ENCODE results near the gene CES4A.
A peak's percentile ranks its signal among the peaks of the same experiment; 100 is the strongest.

Gene CES4A

DNA sequence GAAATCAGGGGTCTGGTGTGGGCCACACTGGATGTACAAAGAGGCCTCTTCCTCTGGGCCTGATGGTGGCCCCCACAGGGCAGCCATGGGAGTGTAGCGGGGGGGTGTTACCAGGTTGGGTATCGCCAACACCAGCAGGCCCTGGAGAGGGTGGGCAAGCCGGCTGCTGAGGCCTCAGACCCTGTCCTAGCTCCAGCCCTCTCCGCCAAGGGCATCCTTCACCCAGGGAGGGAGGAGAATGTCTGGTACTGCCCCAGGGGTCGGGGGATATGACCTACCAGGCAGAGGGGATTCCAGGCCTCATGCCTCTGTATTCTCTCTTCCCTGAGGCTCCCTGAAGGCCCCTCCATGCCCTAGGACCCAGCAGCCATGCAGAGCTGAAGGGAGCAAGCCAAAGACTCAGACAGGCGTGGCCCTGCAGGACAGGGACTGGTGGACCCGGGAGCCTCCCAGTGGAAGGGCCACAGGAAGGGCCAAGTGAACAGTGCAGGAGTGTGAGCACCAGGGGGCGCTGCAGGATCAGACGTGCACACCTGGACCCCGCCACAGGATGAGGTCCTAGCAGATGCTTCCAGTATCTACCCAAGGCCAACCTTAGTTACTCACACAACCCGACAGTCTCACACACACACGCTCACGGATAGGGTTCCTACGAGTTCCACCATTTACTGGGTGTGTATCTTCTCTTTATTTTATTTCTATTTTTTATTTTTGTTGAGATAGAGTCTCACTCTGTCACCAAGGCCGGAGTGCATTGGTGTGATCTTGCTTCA, 10.9 kb upstream of the CES4A start (continued):
- TF ChIP-seq ZFP69B (tag by site-specific recombination; IDR thresholded peaks at IDR 0.05) = 0 out of 2 replicates have a peak, but pooled peaks have one; percentile 59
- no peak for TF ChIP-seq ZNF404 (tag by site-specific recombination; IDR thresholded peaks at IDR 0.05)
- TF ChIP-seq, protein P1, sequence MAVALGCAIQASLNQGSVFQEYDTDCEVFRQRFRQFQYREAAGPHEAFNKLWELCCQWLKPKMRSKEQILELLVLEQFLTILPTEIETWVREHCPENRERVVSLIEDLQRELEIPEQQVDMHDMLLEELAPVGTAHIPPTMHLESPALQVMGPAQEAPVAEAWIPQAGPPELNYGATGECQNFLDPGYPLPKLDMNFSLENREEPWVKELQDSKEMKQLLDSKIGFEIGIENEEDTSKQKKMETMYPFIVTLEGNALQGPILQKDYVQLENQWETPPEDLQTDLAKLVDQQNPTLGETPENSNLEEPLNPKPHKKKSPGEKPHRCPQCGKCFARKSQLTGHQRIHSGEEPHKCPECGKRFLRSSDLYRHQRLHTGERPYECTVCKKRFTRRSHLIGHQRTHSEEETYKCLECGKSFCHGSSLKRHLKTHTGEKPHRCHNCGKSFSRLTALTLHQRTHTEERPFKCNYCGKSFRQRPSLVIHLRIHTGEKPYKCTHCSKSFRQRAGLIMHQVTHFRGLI (tag by site-specific recombination; IDR thresholded peaks at IDR 0.05) = 0 out of 2 replicates have a peak, but pooled peaks have one; percentile 23
- TF ChIP-seq, protein P2, sequence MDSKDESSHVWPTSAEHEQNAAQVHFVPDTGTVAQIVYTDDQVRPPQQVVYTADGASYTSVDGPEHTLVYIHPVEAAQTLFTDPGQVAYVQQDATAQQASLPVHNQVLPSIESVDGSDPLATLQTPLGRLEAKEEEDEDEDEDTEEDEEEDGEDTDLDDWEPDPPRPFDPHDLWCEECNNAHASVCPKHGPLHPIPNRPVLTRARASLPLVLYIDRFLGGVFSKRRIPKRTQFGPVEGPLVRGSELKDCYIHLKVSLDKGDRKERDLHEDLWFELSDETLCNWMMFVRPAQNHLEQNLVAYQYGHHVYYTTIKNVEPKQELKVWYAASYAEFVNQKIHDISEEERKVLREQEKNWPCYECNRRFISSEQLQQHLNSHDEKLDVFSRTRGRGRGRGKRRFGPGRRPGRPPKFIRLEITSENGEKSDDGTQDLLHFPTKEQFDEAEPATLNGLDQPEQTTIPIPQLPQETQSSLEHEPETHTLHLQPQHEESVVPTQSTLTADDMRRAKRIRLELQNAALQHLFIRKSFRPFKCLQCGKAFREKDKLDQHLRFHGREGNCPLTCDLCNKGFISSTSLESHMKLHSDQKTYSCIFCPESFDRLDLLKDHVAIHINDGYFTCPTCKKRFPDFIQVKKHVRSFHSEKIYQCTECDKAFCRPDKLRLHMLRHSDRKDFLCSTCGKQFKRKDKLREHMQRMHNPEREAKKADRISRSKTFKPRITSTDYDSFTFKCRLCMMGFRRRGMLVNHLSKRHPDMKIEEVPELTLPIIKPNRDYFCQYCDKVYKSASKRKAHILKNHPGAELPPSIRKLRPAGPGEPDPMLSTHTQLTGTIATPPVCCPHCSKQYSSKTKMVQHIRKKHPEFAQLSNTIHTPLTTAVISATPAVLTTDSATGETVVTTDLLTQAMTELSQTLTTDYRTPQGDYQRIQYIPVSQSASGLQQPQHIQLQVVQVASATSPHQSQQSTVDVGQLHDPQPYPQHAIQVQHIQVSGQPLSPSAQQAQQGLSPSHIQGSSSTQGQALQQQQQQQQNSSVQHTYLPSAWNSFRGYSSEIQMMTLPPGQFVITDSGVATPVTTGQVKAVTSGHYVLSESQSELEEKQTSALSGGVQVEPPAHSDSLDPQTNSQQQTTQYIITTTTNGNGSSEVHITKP (tag by site-specific recombination; IDR thresholded peaks at IDR 0.05) = no peak
- TF ChIP-seq, protein P3, sequence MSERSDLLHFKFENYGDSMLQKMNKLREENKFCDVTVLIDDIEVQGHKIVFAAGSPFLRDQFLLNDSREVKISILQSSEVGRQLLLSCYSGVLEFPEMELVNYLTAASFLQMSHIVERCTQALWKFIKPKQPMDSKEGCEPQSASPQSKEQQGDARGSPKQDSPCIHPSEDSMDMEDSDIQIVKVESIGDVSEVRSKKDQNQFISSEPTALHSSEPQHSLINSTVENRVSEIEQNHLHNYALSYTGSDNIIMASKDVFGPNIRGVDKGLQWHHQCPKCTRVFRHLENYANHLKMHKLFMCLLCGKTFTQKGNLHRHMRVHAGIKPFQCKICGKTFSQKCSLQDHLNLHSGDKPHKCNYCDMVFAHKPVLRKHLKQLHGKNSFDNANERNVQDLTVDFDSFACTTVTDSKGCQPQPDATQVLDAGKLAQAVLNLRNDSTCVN (tag by site-specific recombination; optimal IDR thresholded peaks at IDR 0.05) = no peak
- TF ChIP-seq ZNF302 (tag by site-specific recombination; IDR thresholded peaks at IDR 0.05; ENCODE audit: low read depth) = no peak
- TF ChIP-seq, protein P4, sequence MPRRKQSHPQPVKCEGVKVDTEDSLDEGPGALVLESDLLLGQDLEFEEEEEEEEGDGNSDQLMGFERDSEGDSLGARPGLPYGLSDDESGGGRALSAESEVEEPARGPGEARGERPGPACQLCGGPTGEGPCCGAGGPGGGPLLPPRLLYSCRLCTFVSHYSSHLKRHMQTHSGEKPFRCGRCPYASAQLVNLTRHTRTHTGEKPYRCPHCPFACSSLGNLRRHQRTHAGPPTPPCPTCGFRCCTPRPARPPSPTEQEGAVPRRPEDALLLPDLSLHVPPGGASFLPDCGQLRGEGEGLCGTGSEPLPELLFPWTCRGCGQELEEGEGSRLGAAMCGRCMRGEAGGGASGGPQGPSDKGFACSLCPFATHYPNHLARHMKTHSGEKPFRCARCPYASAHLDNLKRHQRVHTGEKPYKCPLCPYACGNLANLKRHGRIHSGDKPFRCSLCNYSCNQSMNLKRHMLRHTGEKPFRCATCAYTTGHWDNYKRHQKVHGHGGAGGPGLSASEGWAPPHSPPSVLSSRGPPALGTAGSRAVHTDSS (tag by site-specific recombination; IDR thresholded peaks at IDR 0.05) = no peak
- TF ChIP-seq, protein P5, sequence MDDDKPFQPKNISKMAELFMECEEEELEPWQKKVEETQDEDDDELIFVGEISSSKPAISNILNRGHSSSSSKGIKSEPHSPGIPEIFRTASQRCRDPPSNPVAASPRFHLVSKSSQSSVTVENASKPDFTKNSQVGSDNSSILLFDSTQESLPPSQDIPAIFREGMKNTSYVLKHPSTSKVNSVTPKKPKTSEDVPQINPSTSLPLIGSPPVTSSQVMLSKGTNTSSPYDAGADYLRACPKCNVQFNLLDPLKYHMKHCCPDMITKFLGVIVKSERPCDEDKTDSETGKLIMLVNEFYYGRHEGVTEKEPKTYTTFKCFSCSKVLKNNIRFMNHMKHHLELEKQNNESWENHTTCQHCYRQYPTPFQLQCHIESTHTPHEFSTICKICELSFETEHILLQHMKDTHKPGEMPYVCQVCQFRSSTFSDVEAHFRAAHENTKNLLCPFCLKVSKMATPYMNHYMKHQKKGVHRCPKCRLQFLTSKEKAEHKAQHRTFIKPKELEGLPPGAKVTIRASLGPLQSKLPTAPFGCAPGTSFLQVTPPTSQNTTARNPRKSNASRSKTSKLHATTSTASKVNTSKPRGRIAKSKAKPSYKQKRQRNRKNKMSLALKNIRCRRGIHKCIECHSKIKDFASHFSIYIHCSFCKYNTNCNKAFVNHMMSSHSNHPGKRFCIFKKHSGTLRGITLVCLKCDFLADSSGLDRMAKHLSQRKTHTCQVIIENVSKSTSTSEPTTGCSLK (tag by site-specific recombination; IDR thresholded peaks at IDR 0.05) = no peak
- no peak for TF ChIP-seq SCRT2 (tag by site-specific recombination; IDR thresholded peaks at IDR 0.05)
- TF ChIP-seq, protein P6, sequence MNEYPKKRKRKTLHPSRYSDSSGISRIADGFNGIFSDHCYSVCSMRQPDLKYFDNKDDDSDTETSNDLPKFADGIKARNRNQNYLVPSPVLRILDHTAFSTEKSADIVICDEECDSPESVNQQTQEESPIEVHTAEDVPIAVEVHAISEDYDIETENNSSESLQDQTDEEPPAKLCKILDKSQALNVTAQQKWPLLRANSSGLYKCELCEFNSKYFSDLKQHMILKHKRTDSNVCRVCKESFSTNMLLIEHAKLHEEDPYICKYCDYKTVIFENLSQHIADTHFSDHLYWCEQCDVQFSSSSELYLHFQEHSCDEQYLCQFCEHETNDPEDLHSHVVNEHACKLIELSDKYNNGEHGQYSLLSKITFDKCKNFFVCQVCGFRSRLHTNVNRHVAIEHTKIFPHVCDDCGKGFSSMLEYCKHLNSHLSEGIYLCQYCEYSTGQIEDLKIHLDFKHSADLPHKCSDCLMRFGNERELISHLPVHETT (tag by site-specific recombination; IDR thresholded peaks at IDR 0.05) = no peak
- TF ChIP-seq ZNF677 (tag by site-specific recombination; IDR thresholded peaks at IDR 0.05) = no peak
- TF ChIP-seq, protein P7, sequence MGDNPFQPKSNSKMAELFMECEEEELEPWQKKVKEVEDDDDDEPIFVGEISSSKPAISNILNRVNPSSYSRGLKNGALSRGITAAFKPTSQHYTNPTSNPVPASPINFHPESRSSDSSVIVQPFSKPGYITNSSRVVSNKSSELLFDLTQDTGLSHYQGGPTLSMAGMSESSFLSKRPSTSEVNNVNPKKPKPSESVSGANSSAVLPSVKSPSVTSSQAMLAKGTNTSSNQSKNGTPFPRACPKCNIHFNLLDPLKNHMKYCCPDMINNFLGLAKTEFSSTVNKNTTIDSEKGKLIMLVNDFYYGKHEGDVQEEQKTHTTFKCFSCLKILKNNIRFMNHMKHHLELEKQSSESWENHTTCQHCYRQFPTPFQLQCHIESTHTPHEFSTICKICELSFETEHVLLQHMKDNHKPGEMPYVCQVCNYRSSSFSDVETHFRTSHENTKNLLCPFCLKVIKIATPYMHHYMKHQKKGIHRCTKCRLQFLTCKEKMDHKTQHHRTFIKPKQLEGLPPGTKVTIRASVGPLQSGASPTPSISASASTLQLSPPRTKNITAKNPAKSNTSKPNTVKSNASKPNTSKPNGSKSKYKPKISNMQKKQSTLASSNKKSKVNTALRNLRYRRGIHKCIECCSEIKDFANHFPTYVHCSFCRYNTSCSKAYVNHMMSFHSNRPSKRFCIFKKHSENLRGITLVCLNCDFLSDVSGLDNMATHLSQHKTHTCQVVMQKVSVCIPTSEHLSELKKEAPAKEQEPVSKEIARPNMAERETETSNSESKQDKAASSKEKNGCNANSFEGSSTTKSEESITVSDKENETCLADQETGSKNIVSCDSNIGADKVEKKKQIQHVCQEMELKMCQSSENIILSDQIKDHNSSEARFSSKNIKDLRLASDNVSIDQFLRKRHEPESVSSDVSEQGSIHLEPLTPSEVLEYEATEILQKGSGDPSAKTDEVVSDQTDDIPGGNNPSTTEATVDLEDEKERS (tag by site-specific recombination; IDR thresholded peaks at IDR 0.05) = no peak
- no peak for TF ChIP-seq ZSCAN23 (tag by site-specific recombination; IDR thresholded peaks at IDR 0.05)
- TF ChIP-seq ZNF37A (tag by site-specific recombination; IDR thresholded peaks at IDR 0.05) = no peak
- no peak for TF ChIP-seq KLF7 (tag by site-specific recombination; IDR thresholded peaks at IDR 0.05; ENCODE audit: borderline replicate concordance)
- TF ChIP-seq, protein P8, sequence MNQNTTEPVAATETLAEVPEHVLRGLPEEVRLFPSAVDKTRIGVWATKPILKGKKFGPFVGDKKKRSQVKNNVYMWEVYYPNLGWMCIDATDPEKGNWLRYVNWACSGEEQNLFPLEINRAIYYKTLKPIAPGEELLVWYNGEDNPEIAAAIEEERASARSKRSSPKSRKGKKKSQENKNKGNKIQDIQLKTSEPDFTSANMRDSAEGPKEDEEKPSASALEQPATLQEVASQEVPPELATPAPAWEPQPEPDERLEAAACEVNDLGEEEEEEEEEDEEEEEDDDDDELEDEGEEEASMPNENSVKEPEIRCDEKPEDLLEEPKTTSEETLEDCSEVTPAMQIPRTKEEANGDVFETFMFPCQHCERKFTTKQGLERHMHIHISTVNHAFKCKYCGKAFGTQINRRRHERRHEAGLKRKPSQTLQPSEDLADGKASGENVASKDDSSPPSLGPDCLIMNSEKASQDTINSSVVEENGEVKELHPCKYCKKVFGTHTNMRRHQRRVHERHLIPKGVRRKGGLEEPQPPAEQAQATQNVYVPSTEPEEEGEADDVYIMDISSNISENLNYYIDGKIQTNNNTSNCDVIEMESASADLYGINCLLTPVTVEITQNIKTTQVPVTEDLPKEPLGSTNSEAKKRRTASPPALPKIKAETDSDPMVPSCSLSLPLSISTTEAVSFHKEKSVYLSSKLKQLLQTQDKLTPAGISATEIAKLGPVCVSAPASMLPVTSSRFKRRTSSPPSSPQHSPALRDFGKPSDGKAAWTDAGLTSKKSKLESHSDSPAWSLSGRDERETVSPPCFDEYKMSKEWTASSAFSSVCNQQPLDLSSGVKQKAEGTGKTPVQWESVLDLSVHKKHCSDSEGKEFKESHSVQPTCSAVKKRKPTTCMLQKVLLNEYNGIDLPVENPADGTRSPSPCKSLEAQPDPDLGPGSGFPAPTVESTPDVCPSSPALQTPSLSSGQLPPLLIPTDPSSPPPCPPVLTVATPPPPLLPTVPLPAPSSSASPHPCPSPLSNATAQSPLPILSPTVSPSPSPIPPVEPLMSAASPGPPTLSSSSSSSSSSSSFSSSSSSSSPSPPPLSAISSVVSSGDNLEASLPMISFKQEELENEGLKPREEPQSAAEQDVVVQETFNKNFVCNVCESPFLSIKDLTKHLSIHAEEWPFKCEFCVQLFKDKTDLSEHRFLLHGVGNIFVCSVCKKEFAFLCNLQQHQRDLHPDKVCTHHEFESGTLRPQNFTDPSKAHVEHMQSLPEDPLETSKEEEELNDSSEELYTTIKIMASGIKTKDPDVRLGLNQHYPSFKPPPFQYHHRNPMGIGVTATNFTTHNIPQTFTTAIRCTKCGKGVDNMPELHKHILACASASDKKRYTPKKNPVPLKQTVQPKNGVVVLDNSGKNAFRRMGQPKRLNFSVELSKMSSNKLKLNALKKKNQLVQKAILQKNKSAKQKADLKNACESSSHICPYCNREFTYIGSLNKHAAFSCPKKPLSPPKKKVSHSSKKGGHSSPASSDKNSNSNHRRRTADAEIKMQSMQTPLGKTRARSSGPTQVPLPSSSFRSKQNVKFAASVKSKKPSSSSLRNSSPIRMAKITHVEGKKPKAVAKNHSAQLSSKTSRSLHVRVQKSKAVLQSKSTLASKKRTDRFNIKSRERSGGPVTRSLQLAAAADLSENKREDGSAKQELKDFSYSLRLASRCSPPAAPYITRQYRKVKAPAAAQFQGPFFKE (tag by site-specific recombination; IDR thresholded peaks at IDR 0.05; ENCODE audit: borderline replicate concordance) = no peak

Measured in HEK293 (cell line).